RCC 7860 (cell line): ENCODE data around the gene CFAP157.
A peak's percentile ranks its signal among the peaks of the same experiment; 100 is the strongest.

Experiments used
- DNase-seq: peaks from one replicate; pipeline ENCODE4 v3.0.0-alpha.2; 2015; ENCODE audit warnings: low spot score
- FAIRE-seq: peaks from 2 replicates; lab custom pipeline; 2012; peaks lifted over from hg19 to GRCh38; lab: Jason Lieb, UNC

Gene CFAP157

DNA sequence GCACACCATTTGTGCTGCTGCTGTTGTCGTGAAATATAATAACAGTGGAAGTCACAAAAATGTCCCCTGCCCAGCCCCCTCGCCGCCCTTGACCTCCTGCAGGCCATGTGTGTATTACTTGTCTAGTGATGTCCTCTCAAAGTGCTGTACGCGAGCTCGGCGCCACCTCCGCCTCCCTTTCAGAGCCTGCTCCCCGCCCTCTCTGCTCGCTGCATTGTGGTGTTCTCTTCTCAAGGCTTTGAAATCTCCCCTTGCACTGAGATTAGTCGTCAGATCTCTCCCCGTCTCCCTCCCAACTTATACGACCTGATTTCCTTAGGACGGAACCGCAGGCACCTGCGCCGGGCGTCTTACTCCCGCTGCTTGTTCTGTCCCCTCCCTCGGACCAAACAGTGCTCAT is 14.7 kb upstream of the CFAP157 start:
- FAIRE-seq = no peak
- DNase-seq = no peak

DNA sequence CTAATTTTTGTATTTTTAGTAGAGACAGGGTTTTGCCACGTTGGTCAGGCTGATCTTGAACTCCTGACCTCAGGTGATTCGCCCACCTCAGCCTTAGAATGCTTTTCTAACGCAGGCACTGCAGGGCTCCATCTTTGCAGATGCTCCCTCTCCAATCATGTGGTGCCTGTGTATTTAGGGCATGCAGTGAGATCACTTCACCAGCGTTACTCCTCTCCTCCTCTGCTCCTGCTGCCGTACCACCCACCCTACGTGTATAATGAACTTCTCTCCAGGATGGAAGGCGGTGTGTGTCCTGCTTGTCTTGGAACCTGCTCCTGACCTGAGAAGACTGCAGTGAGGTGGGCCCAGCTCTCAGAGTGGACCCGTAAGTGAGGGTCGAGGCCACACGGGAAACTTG is 13.6 kb upstream of the CFAP157 start:
- DNase-seq (no peak), FAIRE-seq (no peak)

DNA sequence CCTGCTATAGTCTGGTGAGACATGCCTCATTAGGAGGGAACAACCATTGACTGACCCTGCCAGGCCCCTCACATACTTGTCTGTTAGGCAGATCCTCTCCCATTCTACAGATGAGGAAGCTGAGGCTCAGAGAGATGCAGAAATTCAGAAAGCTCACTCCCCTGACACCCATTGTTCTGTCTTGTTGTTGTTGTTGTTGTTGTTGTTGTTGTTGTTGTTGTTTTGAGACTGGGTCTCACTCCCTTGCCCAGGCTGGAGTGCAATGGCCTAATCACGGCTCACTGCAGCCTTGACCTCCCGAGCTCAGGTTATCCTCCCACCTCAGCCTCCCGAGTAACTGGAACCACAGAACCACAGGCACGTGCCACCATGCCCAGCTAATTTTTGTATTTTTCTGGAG is 13.1 kb upstream of the CFAP157 start:
- no peak for FAIRE-seq
- DNase-seq = no peak

DNA sequence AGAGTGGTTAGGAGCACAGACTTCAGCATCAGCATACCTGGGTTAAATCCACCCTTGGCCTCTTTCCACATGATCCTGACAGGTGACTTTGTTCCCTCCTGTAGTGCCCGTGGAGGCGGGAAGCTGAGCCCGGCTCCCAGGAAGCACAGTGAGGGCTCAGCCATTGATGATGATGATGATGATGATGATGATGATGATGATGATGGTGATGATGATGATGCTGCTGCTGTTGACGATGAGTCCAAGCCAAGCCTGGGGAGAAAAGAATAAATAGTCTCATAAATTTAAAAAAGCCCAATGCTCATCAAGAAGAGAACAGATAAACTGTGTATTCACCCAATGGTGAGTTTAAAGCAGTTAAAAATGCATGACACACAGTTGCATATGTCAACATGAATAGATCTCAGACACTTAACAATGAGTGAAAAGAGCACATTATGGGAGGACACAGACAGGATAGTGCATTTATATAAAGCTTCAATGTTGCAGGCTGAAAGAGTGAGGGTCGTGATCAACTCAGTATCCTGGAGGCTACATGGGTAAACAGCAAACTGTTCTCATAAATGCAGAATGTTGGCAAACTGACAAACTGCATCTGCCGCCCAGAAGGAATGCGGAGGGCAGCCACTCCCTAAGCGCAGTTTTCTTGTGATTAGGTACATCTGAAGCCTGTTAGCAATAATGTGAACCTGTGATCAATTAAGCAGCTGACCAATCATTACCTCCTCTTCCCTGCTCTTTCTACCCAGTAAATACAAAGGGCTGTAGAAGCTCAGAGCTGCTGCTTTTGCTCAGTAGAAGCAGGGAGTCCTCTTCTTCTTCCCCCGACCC is 11.7 kb upstream of the CFAP157 start:
- DNase-seq = no peak
- FAIRE-seq = no peak

DNA sequence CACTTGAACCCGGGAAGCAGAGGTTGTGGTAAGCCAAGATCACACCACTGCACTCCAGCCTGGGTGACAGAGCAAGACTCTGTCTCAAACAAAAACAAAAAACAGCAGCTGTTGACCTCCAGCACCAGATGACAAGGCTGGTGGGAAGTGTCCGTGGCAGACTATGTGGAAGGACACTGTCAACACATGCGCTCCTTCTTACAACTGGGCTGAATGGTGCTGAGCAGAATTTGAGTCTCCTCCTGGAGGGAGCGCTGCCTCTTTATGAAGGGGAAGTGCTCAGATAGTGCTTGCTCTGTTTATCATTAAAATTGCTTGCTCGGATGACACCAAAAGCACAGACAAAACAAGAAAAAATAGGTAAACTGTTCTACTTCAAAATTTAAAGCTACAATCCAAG is 9.2 kb upstream of the CFAP157 start:
- FAIRE-seq = no peak

DNA sequence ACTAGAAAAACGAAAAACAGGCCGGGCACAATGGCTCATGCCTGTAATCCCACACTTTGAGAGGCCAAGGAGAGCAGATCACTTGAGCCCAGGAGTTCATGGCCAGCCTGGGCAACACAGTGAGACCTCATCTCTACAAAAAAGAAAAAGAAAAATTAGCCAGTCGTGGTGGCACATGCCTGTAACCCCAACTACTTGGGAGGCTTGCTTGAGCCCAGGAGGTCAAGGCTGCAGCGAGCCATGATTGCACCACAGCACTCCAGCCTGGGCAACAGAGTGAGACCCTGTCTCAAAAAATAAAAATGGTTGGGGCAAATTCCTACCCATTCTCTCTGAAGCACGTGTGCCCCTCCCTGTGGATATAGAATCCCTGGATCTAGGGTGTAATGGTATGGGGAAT is 8.4 kb upstream of the CFAP157 start:
- DNase-seq = no peak
- no peak for FAIRE-seq

More for the DNA sequence above, 9.2 kb upstream of the CFAP157 start:
- no peak for DNase-seq

DNA sequence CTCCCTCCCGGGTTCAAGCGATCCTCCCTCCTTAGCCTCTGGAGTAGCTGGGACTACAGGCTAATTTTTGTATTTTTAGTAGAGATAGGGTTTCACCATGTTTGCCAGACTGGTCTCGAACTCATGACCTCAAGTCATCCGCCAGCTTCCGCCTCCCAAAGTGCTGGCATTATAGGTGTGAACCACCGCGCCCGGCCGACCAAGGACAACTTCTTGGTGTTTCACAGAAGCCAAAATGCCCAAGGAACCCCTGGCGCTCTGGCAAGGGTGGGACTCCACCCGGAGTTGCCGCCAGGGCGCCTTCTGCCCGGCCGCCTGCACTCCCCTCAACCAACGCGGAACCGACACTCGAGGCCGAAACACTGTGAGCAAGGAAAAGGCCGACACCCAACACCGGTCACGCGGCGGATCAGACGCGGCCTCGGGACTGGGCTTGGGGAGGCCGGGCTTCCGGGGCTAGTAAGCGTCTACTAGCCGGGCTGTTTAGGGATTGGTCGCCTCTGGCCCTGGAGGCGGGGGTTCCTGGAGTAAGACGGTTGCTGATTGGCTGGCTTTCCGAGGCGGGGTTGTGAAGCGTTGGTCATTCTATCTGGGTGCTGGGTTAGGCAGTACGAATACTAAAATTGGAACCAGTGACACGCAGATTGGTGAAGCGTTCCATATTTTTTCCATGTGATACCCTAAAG is 7.7 kb upstream of the CFAP157 start:
- no peak for DNase-seq
- no peak for FAIRE-seq

DNA sequence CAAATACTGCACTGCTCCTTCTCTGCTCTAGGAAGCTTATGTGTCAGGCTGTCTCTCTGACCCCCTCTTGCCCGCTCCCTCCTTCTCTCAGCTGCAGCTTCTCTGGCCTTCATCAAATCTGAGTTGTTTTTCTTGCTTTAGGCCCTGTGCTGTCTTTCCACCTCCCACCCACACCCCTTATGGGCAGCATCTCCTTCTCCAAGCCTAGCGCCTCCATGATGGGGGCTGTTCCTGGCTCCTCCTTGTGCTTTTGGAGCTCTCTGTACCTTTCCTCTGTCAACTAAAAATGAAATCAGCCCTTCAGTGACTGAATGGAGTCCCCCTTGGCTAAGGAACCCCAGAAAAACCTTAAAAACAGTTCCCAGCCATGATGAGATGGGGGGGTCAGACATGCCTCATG is 6.6 kb upstream of the CFAP157 start:
- DNase-seq (no peak), FAIRE-seq (no peak)

DNA sequence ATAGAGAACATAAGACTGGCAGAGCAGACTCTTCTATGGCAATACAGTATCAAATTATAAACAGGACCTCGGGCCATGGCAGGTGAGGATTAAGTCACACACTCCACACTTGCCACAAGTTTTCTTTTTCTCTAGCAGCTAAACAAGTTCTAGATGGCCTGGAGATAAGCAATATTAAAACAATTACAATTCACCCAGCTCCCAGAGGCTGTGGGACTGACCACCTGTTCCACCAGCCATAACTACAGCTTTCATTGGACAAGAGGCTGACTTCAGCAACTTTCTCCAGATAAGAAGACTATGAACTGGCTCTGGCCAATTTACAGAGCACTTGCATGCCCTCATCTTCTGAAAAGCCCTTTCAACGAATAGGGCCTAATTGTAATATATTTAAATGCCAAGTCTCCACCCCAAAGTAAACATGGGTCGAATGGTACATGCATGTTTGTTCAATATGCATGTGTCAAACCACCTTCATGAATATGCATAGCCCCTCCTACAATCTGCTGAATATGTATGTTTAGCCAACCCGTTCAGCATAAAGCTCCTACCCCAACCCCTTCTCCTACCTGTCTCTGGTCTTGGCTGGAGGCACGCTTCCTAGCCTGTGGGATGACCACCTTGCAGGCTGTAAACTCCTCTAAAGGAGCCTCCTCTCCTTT is 6.1 kb upstream of the CFAP157 start:
- FAIRE-seq (no peak), DNase-seq (no peak)

DNA sequence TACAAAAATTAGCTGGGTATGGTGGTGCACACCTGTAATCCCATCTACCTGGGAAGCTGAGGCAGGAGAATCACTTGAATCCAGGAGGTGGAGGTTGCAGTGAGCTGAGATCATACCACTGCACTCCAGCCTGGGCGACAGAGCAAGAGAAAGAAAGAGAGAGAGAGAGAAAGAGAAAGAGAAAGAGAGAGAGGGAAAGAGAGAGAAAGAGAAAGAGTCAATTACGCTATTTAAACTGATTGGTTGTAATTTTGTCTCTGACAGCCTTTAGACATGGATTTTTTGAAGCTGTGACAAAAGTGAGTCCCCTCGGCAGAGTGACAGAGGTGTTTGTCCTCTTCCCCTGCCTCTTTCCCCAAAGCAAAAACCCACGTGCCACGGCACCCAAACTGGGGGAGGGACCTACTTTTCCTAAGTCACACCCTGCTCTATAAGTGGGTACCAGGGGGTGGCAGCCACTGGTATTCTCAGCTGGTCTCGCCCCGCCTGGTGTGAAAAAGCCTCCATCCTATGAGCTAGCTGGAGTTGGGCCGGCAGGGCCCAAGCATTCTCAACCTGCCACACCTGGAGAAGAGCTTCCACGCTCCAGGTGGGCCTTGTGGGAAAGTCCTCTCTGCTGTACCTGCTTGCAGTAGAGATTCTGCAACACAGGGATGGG is 3.4 kb upstream of the CFAP157 start:
- no peak for FAIRE-seq
- DNase-seq = no peak

DNA sequence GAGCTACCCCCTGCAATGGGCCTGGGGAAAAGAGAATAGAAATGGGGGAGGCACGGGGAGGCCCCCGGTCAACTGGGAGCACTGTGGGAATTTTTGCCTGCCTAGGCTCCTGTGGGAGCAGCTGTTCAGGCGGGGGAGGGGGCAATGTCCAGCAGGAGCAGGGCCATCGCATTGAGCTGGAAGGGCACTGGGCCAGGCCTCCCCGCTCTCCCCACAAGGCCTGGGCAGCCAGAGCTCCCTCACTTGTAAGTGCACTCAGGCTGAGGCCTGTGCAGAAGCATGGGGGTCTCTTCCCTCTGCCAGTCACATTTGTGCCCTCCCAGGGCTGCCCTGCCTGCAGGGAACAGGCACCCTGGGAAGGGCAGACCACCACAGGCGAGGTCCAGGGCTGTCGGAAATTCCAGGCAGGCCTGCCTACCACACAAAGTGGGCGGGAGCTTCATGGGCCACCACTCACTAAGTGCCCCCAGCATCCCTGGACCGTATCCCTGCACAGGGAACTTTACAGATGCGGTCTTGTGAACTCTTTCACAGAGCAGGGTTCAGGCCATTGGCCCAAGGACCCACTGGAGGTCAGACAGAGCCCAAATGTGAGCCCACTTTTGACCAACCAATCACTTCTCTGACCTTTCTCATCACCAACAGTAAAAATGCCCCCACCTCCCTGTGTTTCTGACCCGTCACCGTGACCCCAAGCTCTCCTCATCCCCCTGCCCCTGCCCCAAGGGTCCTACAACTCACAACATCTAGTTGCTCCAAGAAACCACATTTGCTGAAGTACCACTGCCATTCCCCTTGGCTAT is 1.0 kb upstream of the CFAP157 start:
- FAIRE-seq (no peak), DNase-seq (no peak)

DNA sequence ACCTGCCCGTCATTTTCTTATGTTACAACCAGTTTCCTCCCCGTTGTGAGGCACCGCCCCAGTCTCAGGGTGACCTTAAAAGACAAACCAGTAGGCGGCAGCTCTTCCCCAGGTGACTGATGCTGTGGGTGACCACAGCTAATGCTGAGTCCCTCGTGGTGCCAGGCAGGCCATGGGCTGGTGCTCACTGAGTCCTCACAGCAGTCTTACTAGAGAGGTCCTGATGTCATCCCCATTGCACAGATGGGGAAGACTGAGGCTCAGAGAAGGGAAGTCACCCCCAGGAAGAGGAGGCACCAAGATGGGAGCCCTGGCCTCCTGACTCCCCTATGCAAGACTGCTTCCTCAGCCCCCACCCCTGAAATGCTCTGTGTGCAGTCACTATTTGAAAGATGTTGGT is 978 bp downstream of the CFAP157 start:
- FAIRE-seq (no peak), DNase-seq (peak; percentile 31)

DNA sequence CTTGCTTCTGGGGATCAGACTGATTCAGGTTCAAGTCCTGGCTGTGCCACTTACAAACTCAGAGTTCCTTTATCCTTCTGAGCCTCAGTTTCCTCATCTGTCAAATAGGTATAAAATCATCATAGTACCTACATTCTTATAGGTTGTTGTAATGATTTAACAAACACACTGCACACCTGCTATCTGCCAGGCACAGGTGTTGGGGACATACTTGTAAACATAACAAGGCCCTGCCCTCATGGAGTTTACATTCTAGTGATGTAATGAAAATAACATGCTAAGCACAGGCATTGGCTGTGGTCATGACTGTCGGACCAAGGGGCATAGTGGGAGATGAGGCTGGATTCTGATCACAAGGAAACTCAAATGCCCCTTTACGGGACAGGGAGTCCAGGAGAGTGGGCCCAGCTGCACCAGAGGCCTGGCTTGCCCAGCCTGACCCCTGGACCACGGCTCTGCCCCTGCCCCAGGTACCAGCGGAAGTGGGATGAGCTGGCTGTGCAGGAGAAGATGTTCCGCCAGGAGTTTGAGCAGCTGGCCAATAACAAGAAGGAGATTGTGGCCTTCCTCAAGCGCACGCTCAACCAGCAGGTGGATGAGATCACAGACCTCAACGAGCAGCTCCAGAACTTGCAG is 2.3 kb downstream of the CFAP157 start:
- FAIRE-seq = no peak
- DNase-seq = no peak

DNA sequence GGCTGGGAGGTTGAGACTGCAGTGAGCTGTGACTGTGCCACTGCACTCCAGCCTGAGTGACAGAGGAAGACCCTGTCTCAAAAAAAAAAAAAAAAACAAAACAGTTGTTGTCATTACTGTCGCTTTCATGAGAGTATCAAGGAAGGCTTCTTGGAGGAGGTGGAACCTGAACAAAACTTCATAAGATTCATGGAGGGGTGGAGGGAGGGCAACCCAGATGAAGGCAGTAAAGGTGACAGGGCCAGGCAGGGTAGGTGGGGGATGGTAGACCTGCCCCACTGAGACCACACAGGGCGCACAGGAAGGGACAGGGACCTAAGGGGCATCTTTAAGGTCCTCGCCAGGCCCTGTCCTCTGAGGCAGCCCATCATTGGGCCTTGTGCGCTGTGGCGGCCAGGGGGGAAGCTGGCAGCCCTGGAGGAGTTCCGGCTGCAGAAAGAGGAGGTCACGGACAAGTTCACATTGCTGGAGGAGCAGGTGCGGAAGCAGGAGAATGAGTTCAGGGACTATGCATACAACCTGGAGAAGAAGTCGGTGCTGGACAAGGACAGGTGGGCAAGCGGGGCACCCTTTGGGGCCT is 3.5 kb downstream of the CFAP157 start:
- FAIRE-seq = no peak
- DNase-seq = no peak

DNA sequence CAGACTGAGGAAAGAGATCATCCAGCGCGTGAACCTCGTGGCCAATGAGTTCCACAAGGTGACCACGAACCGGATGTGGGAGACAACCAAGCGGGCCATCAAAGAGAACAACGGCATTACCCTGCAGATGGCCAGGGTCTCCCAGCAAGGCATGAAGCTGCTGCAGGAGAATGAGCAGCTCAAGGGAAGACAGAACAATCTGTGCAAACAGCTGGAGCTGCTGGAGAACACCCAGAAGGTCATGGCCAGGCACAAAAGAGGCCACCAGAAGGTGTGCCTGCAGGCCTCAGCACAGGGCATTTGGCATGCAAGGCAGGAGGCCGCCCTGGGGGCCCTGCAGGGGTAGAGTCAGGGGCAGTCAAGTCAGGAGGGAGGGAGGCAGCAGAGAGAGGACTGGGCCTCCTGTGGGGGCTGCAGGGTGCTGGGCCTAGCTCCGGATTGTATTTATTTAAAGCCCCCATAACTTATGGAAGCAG is 4.5 kb downstream of the CFAP157 start:
- DNase-seq = no peak

DNA sequence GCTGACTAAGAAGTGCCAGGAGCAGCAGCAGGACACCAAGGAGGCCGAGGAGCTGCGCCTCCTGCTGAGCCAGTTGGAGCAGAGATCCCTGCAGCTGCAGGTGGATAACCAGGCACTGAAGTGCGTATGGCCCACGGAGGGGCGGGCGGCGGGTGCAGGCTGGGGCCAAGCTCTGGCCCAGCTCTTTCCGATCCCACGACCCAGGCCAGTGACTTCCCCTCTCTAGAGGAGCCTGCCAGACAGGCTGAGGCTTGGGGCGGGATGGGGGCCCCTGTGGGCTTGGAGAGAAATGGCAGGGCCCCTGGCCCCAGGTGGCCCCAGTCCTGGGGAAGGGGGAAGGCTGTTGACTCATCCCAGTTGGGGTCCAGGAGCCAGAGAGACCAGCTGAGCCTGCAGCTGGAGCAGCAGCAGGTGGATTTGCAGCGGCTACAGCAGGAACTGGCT is 5.1 kb downstream of the CFAP157 start:
- no peak for DNase-seq
- FAIRE-seq = no peak

More for the DNA sequence above, 4.5 kb downstream of the CFAP157 start:
- FAIRE-seq = no peak

DNA sequence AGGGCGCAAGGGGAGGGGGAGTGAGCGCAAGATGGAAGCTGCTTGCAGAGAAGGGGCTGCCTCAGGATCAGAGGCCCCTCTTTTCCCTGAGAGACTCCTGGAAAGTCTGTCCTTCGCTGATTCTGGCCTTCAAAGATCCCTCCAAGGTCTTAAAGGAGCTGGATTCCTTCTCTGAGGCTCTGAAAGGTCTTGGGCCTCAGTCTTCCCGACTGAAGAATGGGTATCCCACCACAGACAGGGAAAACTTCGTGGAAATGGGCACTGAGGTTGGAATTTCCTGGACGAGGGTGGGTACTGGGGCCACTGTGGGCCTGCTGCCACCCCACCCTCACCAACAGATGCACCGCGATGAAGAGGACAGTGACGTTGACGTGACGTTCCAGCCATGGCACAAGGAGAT is 5.6 kb downstream of the CFAP157 start:
- FAIRE-seq (no peak), DNase-seq (no peak)

DNA sequence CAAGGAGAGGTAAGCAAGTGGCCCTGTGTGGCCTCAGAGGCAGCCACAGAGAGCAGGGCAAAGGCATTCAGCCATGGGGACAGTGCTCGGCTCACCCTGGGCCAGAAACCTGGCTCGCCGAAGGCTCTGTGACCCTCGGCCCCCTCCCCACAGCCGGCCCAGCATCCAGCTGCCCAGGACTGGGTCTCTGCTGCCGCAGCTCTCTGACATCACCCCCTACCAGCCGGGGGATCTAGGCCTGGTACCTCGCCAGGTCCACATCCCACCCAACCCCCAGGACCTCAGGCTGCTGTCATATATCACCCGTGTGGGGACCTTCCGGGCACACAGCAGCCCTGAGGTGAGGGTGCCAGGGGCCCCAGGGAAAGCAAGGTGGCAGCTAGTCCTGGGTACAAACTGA is 6.1 kb downstream of the CFAP157 start:
- FAIRE-seq (no peak), DNase-seq (no peak)

DNA sequence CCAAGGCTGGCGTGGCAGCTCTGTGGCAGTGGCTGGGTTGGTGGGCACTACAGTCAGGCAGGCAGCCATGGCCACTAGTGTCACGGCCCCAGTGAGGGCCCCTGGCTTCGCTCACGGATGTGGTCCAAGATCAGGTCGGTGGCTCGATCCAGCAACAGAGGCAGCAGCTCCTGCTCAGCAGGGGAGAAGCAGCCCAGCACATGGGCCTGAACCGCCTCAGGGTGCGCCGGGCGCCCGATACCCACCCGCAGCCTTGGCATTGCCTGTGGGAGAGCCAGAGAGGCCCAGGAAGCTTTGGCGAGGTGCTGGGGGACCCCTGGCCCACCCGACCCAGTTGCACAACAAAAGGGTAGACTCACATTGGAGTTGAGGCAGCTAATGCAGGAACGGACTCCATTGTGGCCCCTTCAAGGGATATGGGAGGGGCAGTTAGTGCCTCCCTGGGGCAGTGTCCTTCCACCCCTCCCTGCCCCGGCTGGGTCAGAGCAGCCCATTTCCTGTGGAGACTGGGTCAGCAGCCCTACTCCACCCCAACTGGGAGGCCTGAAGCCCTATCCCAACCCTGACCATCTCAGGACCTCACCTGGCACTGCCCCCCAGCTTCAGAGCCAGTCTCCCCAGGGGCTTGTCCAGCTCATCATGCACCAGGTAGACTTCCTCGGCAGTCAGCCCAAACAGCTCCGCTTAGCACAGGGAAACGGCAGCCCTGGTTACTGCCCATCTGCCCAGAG is 7.4 kb downstream of the CFAP157 start:
- DNase-seq (no peak), FAIRE-seq (no peak)
